ENCODE measurements around the gene FCRLB.
"Not testable (repeated sequence)": the region's sequence is repeated elsewhere in the genome, so short reads cannot be mapped to it uniquely, and the experiment has no call there.

The FCRLB gene

DNA sequence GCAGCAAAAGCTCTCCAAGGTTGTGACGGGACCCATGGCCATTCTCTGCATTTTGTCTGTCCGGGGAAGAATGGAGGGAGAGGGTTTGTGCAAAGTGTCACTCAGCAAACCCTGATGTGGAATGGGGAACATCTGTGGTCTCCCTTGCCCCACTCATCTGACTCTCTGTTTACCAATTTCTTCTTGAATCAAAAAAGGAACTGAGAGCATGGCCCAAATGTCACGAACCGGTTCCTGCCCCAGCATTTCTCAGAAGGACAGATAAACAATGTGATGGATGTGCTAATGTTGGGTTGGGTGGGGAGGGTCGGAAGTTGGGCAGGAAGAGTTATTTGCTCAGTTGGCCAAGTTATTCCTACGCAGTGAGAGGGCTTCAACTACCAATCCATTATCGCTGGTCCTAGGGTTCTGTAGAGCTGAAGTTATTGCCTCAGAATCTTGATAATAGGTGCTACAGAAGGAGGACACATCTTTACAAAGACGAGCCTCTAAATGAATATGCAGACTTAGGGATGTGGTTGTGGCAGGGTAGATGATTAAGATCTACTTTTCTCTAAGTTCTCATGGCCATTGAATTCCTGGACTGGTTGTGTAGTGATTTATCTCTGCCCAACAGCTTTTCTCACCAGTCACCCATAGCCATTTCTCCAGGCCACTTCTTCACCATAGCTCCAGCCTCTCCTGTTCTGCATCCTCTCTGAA is 18.7 kb downstream of the FCRLB start:
- no peak overlapping the region for H3K4me3 ChIP-seq (ENCODE audit: low read depth, low read length)

GRCh38 chr1:161740921-161741320 is 19.6 kb downstream of the FCRLB start:
- H3K4me3 ChIP-seq (ENCODE audit: low read depth, low read length): no peak overlapping the region

DNA sequence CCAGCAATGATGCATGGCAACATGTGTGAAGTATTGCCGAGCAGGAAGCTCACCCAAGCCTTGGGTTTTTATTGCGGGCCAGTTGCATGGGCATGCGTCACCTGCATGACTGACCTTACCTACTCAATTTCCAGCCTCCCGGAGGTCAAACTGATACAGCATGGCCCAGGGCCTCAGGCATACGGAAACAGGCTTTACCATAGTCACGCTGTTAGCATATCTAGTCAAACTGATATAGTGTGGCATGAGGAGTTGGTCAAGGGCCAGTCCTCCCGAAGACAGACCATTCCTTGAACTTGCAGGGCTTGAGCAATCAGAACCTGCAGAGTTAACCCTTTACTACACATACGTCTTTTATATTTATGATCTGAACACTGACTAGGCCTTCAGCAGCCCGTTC is 21.9 kb downstream of the FCRLB start:
- H3K4me3 ChIP-seq (ENCODE audit: low read depth, low read length): no peak overlapping the region

- H3K4me3 ChIP-seq (ENCODE audit: low read depth, low read length): no peak overlapping the region
Observed at GRCh38 chr1:161747801-161748200, 26.5 kb downstream of the FCRLB start.

DNA sequence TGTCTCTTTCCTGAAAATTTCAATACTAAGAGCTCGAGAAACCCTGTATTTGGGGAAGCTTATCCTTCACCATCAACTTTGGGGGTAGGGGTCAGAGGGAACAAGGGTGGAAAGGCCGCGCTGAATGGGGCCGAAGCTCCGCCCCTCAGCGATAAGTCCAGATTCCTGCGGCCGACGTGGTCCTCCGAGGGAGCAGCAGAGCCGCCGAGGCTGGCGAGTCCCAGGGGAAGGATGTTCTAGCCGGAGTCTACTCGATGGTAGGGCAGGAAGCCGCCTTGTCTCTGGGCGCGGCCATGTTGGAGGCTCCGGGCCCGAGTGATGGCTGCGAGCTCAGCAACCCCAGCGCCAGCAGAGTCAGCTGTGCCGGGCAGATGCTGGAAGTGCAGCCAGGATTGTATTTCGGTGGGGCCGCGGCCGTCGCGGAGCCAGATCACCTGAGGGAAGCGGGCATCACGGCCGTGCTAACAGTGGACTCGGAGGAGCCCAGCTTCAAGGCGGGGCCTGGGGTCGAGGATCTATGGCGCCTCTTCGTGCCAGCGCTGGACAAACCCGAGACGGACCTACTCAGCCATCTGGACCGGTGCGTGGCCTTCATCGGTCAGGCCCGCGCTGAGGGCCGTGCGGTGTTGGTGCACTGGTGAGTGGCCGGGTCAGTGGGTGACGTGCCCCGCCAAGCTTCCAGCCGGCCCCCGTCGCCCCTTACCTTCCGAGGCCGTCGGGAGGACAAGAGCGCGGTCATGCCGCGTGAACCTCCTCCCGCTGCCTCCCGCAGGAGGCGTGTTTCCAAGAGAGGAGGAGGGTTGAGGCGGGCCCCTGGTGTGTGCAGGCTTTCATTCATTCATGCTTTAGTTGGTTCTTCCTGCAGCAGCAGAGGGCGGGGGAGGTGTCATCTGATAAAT is 28.4 kb downstream of the FCRLB start, which contains the start of gene DUSP12:
Gene DUSP12, plus strand, starts transcription at position 278 of the 899 bp plus-strand sequence. Its CDS starts 16 bp downstream, at position 294.
- peak within 1 kb of the TSS; percentile 95 for H3K4me3 ChIP-seq (ENCODE audit: low read depth, low read length)

DNA sequence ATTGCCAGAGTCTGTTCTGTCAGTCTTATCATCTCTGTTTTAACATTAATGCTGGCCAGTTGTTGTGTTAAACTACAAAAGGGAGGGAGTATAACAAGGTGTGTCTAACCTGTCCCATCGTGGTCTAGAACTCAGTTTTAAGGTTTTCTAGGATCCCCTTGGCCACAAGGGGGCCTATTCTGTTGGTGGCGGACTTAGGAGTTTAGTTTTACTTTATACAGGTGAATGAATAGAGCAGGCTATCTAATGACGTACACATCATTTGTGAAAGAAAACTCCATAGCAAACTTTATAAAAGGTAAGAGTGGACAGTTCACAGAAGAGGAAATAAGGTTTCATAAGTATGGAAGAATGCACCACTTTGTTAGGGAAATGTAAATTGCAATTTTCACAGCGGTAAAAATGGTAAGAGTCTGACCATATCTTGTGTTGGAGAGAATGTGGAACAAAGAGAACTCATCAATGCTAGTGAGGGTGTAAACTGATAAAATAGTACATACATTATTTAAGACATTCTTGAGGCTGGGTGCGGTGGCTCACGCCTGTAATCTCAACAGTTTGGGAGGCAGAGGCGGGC is 42.3 kb downstream of the FCRLB start:
- no peak overlapping the region for H3K4me3 ChIP-seq (ENCODE audit: low read depth, low read length)

- H3K4me3 ChIP-seq (ENCODE audit: low read depth, low read length): peak within 1 kb of the TSS; percentile 95
Observed at GRCh38 chr1:161766102-161766981, 45.0 kb downstream of the FCRLB start, which contains the start of gene ATF6. Gene ATF6 (plus strand): TSS chr1:161766320. CDS start chr1:161766361, 41 bp downstream.

DNA sequence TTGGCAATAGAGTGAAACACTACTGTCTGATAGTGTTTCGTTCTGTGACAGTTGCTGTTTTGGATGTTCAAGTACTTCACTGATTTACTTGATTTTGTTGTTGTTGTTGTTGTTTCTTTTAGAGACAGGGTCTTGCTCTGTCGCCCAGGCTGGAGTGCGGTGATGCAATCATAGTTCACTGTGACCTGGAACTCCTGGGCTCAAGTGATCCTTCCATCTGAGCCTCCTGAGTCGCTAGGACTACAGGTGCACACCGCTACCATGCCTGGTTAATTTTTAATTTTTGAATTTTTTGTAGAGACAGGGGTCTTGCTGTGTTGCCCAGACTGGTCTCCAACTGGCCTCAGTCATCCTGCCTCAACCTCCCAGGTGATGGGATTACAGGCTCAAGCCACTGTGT is 47.1 kb downstream of the FCRLB start:
- no peak overlapping the region for H3K4me3 ChIP-seq (ENCODE audit: low read depth, low read length)

DNA sequence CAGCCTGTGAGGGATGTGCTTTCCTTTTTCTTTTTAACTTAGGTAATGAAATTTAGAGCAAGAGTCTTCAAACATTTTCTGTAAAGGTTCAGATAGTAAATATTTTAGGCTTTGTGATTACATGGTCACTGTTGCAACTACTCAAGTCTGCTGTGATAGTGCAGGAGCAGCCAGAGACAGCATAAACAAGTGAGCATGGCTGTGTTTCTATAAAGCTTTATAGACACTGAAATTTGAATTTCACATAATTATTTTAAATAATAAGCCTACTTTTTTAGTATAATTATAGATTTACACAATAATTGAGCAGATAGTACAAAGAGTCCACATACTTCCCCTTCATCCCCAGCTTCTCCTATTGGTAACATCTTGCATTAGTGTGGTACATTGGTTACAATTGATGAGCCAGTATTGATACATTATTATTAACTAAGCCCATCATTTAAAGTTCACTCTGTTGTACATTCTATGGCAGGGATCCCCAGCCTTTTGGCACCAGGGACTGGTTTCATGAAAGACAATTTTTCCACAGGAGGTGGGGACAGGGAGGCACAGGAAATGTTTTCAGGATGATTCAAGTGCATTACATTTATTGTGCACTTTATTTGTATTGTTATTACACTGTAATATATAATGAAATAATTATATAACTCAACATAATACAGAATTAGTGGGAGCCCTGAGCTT is 47.8 kb downstream of the FCRLB start:
- H3K4me3 ChIP-seq (ENCODE audit: low read depth, low read length): no peak overlapping the region

DNA sequence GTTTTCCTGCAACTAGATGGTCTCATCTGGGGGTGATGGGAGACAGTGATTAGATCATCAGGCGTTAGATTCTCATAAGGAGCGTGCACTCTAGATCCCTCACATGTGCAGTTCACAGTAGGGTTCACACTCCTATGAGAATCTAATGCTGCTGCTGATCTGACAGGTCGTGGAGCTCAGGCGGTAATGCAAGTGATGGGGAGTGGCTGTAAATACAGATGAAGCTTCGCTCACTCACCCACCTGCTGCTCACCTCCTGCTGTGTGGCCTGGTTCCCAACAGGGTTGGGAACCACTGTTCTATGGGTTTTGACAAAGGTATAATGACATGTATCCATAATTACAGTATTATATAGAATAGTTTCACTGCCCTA is 48.3 kb downstream of the FCRLB start:
- H3K4me3 ChIP-seq (ENCODE audit: low read depth, low read length): not testable (repeated sequence)

GRCh38 chr1:161770250-161770649 is 48.9 kb downstream of the FCRLB start:
- H3K4me3 ChIP-seq (ENCODE audit: low read depth, low read length): no peak overlapping the region

DNA sequence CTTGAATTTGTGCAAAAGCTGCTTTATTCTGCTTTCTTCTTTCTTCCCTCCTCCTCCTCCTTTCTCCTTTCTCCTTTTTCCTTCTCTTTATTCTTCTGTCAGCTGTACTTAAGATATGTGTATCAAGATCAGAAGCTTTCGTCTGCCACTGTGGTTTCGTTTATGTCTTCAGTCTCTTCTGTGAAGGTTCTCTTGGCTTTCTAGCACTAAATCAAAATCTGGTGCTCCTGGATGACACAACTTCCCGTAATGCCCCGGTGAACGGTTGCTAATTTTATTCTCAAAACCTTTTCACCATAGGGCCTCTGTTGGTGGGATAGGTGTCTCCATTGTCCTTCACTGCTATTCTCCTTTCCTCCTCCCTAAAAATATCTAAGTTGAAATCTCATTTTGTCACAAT is 49.8 kb downstream of the FCRLB start:
- no peak overlapping the region for H3K4me3 ChIP-seq (ENCODE audit: low read depth, low read length)

- no peak overlapping the region for H3K4me3 ChIP-seq (ENCODE audit: low read depth, low read length)
Observed at GRCh38 chr1:161771973-161772372, 50.6 kb downstream of the FCRLB start.

- no peak overlapping the region for H3K4me3 ChIP-seq (ENCODE audit: low read depth, low read length)
Observed at GRCh38 chr1:161772397-161772796, 51.1 kb downstream of the FCRLB start.

- H3K4me3 ChIP-seq (ENCODE audit: low read depth, low read length): no peak overlapping the region
Observed at GRCh38 chr1:161773791-161774190, 52.4 kb downstream of the FCRLB start.

DNA sequence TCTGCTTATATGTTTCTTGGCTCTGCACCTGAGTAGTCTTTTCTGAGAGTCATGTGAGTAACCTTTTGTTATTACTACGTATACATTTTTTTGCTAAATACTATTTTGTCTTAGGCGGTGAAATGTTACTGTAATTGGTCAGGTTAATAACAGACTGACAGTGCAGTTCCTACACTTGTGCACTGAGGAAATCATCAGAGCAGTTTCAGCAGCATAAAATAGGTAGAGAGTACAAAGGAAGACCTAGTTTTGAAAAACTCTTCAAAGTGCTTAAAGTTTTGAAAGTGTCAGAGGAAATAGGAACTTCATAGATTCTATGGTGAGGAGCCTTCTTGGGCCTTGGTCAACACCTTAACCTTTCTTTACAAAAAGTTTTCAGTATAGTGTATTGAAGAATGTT is 55.9 kb downstream of the FCRLB start:
- no peak overlapping the region for H3K4me3 ChIP-seq (ENCODE audit: low read depth, low read length)

All from iPS-11a (cell line).